Activated naive CD8-positive, alpha-beta T cell treated with anti-CD3 and anti-CD28 coated beads, Interleukin-2, amount 50 U/mL, for 16 hours (primary cell): ENCODE measurements around the gene GFOD1.
"Not testable (repeated sequence)": the region's sequence is repeated elsewhere in the genome, so short reads cannot be mapped to it uniquely, and the experiment has no call there.

Experiments used
- DNase-seq: peaks from one replicate; pipeline ENCODE4 v3.0.0-alpha.2; 2020; ENCODE audit warnings: low read depth, low spot score

The GFOD1 gene

DNA sequence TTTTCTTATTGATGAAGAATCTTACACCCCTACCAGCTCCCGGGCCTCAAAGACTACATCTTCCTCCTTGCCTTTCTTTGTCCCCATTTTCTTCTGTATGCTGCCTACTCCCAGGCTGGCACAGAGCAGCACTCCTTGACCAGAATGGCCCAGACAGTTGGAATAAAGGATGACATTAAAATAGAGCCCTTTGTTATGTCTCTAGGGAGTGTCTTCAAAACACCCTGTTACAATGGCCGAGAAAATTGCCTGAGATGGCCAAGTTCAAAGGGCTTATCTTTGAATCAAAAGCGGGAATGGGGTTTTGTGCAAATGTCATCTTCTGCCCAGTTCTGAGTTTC, 80.1 kb downstream of the GFOD1 start:
- DNase-seq, result no peak

- DNase-seq, result no peak
These were observed 80.6 kb downstream of the GFOD1 start for GRCh38 chr6:13406781-13407180.

- no peak for DNase-seq
These were observed 81.4 kb downstream of the GFOD1 start for GRCh38 chr6:13405961-13406477.

GRCh38 chr6:13404892-13405254, 82.5 kb downstream of the GFOD1 start:
- DNase-seq, result no peak

- no peak for DNase-seq
These were observed 83.0 kb downstream of the GFOD1 start for GRCh38 chr6:13404228-13404891.

DNA sequence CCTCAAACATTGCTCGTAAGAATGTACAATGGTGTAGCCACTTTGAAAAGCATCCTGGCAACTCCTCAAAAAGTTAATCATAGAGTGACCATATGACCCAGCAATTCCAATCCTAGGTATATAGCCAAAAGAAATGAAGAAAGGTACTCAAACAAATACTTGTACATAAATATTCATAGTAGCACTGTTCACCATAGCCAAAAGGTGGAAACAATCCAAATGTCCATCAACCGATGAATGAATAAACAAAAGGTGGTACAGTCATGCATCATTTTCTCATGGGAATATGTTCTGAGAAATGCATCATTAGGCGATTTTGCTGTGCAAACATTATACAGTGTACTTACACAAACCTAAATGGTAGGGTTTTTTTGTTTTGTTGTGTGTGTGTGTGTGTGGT, 84.7 kb downstream of the GFOD1 start:
- DNase-seq, result no peak

DNA sequence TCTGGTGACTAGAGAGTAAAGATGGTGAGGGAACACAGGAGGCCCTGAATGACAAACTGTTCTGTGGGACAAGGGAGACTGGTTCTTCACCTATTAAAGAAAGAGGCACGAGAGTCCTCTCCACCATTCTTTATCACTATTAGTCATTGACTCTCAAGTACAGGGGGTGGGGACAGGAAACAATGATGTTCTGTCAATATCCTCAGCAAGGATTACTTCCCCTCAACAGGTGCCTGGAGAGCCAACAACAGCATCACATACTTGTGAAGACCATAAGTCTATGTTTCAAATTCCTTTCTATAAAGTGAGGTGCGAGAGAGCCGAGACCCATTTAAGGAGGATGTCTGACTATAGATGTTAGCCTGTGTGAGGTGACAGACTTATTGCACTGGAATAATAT, 86.6 kb downstream of the GFOD1 start:
- no peak for DNase-seq

DNA sequence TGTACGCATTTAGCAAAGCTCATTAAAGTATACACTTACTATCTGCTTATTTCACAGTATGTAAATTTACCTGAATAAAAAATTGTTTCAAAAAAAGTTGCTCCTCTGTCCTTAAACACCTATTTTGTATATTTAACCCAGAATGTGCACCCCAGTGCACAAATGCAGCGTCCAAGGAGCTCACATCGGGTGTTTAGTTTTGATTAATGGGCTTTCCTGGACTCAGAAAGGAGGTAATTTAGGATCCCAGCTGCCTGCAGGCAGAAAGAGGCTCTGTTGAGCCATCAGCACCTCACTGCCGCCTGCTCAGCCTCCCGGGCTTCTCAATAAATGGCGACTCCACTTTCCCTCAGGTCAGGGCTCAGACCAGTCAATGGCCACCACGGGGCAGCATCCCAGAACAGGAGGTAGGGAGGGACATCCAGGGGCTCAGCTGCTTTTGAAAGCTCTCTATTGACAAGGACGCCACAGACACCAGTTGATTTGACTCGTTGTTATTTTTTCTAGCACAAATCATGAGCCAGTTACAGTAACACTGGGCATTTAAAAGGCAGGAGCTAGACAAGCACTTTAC, 88.9 kb downstream of the GFOD1 start:
- no peak for DNase-seq

DNA sequence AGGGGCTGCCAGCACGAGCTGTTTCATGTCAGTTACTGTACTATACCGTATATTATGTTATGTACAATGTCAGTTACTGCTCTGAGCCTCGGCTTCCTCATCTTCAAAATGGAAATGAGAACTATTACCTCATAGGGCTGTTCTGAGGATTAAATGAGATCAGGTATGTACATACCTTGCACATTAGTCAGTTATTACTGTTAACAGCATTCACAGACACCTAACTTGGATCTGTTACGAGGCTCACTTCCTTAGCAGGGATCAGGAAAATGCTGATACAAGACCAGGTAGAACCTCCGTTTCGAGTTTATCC, 89.4 kb downstream of the GFOD1 start:
- DNase-seq, result no peak

- DNase-seq, result no peak
These were observed 89.9 kb downstream of the GFOD1 start for GRCh38 chr6:13397359-13398068.

DNA sequence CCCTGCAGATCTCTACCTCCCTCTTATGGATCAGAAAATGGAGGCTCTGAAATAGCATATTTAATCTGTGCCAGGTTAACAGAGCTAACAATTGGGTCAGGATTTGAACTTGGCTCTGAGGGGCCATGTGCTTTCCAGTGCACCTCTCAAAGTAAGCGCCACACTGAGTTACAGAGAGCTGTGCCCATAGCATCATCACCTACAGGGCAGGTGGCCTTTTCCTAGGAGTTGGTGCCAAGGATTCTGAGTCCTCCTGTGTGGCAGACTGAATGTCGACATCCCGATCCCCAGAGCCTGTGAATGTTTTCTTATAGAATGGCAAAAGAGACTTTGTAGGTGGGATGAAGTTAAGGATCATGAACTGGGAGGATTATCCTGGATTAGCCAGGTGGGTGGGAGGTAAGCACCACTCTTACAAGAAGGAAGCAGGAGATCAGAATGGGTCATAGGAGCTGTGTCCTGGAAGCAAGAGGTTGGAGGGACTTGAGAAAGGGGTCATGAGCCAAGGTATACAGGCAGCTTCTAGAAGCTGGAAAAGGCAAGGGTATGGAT, 91.1 kb downstream of the GFOD1 start:
- no peak for DNase-seq

GRCh38 chr6:13395272-13396237, 91.8 kb downstream of the GFOD1 start:
- DNase-seq, result no peak

- no peak for DNase-seq
These were observed 94.9 kb downstream of the GFOD1 start for GRCh38 chr6:13392462-13392861.

- no peak for DNase-seq
These were observed 95.9 kb downstream of the GFOD1 start for GRCh38 chr6:13391537-13391936.

GRCh38 chr6:13390658-13391057, 96.7 kb downstream of the GFOD1 start:
- no peak for DNase-seq

DNA sequence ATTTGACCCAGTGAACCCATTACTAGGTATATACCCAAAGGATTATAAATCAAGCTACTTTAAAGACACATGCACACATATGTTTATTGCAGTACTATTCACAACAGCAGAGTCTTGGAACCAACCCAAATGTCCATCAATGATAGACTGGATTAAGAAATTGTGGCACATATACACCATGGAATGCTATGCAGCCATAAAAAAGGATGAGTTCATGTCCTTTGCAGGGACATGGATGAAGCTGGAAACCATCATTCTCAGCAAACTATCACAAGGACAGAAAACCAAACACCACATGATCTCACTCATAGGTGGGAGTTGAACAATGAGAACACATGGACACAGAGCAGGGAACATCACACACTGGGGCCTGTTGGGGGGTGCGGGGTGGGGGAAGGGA, 98.2 kb downstream of the GFOD1 start:
- DNase-seq, result not testable (repeated sequence)

GRCh38 chr6:13388769-13389168, 98.6 kb downstream of the GFOD1 start:
- DNase-seq, result not testable (repeated sequence)

DNA sequence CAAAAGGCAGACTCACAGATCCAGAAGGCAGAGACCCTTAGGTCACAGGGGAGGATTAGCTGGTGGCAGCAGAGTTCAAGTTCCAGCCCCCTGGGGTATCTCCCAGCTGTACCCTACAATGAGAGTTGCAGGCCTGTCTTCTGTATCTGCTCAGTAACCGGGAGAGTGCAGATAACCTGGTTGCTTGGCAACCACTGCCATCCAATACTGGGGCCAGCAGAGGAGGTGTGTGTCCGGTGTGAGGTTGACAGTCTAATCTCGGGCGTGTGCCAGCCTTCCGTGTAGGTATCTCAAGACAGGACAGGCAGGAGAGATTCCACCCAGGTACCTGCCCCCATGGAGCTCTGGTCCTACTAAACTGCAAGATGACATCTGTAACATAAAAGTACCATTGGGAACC, 102.4 kb downstream of the GFOD1 start:
- DNase-seq, result no peak

- DNase-seq, result no peak
These were observed 102.9 kb downstream of the GFOD1 start for GRCh38 chr6:13384506-13384905.

DNA sequence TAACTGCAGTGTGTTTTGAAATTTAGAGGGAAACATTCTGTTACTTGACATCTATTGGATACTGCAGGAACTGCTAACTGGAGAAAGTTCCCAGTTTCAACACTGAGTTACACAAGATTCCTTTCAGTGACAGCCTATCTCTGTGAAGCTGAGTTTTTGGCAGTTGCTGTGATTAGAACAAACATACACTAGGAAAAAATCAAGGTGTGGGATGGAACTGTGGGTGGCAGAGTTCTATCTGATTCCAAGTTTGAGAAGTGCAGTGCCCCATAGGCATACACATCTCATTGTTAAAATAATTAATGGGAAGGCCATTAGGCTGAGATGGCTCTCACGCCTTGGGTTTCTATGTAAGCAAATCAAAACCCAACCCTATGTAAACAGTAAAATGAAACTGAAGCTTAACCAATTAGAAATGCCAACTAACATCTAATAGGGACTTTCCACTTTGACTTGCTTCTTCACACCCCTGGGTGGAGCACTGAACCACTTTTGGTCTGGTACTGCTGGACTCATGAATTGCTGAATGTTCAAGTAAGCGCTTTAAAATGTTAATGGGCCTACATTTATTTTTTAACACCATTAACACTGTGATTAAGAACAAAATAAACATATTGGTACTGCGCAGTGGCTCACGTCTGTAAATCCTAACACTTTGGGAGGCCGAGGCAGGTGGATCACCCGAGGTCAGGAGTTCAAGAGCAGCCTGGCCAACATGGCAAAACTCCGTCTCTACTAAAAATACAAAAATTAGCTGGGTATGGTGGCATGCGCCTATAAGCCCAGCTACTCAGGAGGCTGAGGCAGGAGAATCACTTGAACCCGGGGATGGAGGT, 103.9 kb downstream of the GFOD1 start:
- no peak for DNase-seq

- DNase-seq, result no peak
These were observed 106.6 kb downstream of the GFOD1 start for GRCh38 chr6:13380761-13381160.
